Parathyroid adenoma (tissue), 2 donors: ENCODE data around the gene PITPNM1.
"Not testable (repeated sequence)": the region's sequence is repeated elsewhere in the genome, so short reads cannot be mapped to it uniquely, and the experiment has no call there.

ENCODE experiments used
- H2AFZ ChIP-seq: fragments of 300-600 bp; sonication (generic); one replicate; pipeline ENCODE4 v1.7.0; 2017; ENCODE audit warnings: antibody characterized with exemption, mild to moderate bottlenecking
- H3K27ac ChIP-seq: fragments of 300-600 bp; sonication (generic); one replicate; pipeline ENCODE4 v1.7.0; 2017
- H3K27me3 ChIP-seq: fragments of 300-600 bp; sonication (generic); one replicate; pipeline ENCODE4 v1.7.0; 2017; ENCODE audit warnings: low read length; ENCODE audit not compliant: control insufficient read depth, insufficient read depth
- H3K36me3 ChIP-seq: fragments of 300-600 bp; sonication (generic); one replicate; pipeline ENCODE4 v1.7.0; 2017; ENCODE audit warnings: low read length; ENCODE audit not compliant: control insufficient read depth, insufficient read depth
- H3K4me1 ChIP-seq: fragments of 300-600 bp; sonication (generic); one replicate; pipeline ENCODE4 v1.7.0; 2017; ENCODE audit warnings: control low read depth
- H3K4me2 ChIP-seq: fragments of 300-600 bp; sonication (generic); one replicate; pipeline ENCODE4 v1.7.0; 2017; ENCODE audit warnings: low read length
- H3K4me3 ChIP-seq: fragments of 300-600 bp; sonication (generic); one replicate; pipeline ENCODE4 v1.7.0; 2017; ENCODE audit warnings: low read depth, low read length
- H3K79me2 ChIP-seq: fragments of 300-600 bp; sonication (generic); one replicate; pipeline ENCODE4 v1.7.0; 2017; ENCODE audit warnings: control low read depth
- H3K9ac ChIP-seq: fragments of 300-600 bp; sonication (generic); one replicate; pipeline ENCODE4 v1.7.0; 2017; ENCODE audit warnings: mild to moderate bottlenecking
- H3K9me3 ChIP-seq: fragments of 300-600 bp; sonication (generic); one replicate; pipeline ENCODE4 v1.7.0; 2017; ENCODE audit warnings: low read length; ENCODE audit not compliant: control insufficient read depth
- TF ChIP-seq, protein P1 (sequence below): fragments of 300-600 bp; sonication (generic); IDR thresholded peaks from one replicate; pipeline ENCODE4 v1.7.0; 2017; ENCODE audit warnings: antibody characterized with exemption, mild to moderate bottlenecking
- donor health status: primary hyperparathyroidism.

PITPNM1 gene

DNA sequence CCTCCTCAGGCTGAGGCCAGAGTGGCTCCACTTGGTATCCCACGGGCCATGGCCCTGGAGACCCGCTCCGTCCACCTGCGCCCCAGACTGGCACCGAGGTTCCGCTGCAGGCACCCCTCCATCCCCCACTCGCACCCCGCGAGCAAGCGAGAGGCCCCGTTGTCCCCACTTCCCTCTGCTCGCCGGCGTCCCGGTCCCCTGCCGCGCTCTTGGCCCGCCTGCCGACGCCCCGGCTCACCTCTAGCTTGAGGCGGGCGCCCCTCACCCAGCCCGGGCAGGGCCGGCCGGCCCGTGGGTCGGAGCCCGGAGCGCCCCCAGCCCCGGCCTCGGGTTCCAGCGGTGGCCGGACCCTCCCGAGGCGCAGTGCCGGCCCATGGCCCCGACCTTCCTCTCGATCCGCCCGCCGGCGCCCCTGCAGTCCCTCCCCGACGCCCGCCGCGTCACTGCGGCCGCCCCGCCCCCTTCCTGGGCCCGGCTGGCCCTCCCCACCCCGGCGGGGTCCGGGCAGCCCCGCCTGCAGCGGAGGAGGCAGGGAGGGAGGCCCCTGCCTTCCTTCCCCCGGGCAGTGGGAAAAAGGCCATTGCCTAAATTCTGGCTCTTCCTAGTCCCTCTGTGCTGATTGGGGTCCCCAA lies at the start of gene PITPNM1:
Gene PITPNM1, minus strand, starts transcription at position 414 of the 632 bp plus-strand sequence. CDS start 1,183 bp downstream, outside the sequence.
- peak within 1 kb of the TSS; percentile 75 for H3K4me2 ChIP-seq
- H3K9me3 ChIP-seq = no peaks in the 10 kb centered on the region
- no peaks in the 10 kb centered on the region for H3K27me3 ChIP-seq
- H3K4me1 ChIP-seq = peaks cover 10% of the 10 kb centered on the region
- TF ChIP-seq, protein P1, sequence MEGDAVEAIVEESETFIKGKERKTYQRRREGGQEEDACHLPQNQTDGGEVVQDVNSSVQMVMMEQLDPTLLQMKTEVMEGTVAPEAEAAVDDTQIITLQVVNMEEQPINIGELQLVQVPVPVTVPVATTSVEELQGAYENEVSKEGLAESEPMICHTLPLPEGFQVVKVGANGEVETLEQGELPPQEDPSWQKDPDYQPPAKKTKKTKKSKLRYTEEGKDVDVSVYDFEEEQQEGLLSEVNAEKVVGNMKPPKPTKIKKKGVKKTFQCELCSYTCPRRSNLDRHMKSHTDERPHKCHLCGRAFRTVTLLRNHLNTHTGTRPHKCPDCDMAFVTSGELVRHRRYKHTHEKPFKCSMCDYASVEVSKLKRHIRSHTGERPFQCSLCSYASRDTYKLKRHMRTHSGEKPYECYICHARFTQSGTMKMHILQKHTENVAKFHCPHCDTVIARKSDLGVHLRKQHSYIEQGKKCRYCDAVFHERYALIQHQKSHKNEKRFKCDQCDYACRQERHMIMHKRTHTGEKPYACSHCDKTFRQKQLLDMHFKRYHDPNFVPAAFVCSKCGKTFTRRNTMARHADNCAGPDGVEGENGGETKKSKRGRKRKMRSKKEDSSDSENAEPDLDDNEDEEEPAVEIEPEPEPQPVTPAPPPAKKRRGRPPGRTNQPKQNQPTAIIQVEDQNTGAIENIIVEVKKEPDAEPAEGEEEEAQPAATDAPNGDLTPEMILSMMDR = no peak
- H3K4me3 ChIP-seq = peak within 1 kb of the TSS; percentile 61
- peak within 1 kb of the TSS; percentile 91 for H3K27ac ChIP-seq
- H3K36me3 ChIP-seq = no peaks in the 10 kb centered on the region
- peak within 1 kb of the TSS; percentile 34 for H2AFZ ChIP-seq
- H3K9ac ChIP-seq = no peak within 1 kb of the TSS
- H3K79me2 ChIP-seq = no peaks in the 10 kb centered on the region

DNA sequence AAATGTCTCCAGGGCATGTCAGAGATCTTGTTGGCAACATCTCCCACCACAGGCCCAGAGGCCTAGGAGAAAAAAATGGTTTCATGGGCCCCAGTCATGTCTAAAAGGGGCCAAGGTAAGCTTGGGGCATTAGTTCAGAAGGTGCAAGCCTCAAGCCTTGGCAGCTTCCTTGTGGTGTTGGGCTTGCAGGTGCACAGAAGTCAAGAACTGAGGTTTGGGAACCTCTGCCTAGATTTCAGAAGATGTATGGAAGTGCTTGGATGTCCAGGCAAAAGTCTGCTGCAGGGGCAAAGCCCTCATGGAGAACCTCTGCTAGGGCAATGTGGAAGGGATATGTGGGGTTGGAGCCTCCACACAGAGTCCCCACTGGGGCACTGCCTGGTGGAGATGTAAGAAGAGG lies 46.5 kb upstream of the PITPNM1 start:
- H3K27me3 ChIP-seq, H3K4me3 ChIP-seq, H3K27ac ChIP-seq, H3K4me1 ChIP-seq, H3K79me2 ChIP-seq, H3K9me3 ChIP-seq, H2AFZ ChIP-seq, H3K36me3 ChIP-seq, H3K4me2 ChIP-seq, H3K9ac ChIP-seq: not testable (repeated sequence)

DNA sequence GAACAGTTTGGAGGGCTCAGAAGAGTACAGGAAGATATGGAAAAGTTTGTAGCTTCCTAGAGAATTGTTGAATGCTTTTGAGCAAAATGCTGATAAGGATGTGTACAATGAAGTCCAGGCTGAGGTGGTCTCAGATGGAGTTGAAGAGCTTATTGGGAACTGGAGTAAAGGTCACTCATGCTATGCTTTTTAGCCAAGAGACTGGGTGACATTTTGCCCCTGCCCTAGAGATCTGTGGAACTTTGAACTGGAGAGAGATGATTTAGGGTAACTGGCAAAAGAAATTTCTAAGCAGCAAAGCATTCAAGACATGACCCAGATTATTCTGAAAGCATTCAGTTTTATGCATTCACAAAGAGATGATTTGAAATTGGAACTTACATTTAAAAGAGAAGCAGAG lies 46.0 kb upstream of the PITPNM1 start:
- TF ChIP-seq, protein P1 = no peak
- Histone ChIP-seq H3K9ac (no peak overlapping the region), H3K27ac (no peak overlapping the region), H3K4me3 (no peak overlapping the region), H3K4me2 (no peak overlapping the region), H3K4me1 (no peaks in the 10 kb centered on the region), H2AFZ (no peak overlapping the region), H3K27me3 (no peaks in the 10 kb centered on the region), H3K79me2 (no peaks in the 10 kb centered on the region), H3K9me3 (no peaks in the 10 kb centered on the region), H3K36me3 (no peaks in the 10 kb centered on the region)

DNA sequence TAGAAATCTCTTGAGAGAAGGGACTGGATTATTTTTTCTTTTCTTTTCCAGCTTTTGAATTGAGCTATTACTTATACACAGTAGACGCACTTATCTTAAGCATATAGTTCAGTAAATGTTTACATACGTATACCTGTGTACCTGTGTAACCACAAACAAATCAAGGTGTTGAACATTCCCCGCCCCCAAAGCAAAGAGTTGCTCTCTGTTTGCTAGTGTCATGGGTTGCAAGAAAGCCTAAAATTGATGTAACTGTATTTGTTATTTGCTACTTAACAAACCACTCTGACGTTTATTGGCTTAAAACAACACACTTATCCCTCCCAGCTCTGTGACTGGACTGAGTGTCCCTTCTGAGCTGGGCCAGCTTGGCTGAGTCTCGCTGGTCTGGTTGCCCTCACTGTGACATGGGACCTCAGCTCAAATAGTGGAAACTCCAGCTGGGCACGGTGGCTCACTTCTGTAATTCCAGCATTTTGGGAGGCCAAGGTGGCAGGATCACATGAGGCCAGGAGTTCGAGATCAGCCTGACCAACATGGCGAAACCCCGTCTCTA lies 43.5 kb upstream of the PITPNM1 start:
- Histone ChIP-seq H3K27me3 (no peaks in the 10 kb centered on the region), H3K36me3 (no peaks in the 10 kb centered on the region), H2AFZ (no peak overlapping the region), H3K27ac (no peak overlapping the region), H3K4me2 (no peak overlapping the region), H3K79me2 (no peaks in the 10 kb centered on the region), H3K4me3 (no peak overlapping the region), H3K9me3 (no peaks in the 10 kb centered on the region), H3K9ac (no peak overlapping the region), H3K4me1 (no peaks in the 10 kb centered on the region)
- TF ChIP-seq, protein P1 = no peak

DNA sequence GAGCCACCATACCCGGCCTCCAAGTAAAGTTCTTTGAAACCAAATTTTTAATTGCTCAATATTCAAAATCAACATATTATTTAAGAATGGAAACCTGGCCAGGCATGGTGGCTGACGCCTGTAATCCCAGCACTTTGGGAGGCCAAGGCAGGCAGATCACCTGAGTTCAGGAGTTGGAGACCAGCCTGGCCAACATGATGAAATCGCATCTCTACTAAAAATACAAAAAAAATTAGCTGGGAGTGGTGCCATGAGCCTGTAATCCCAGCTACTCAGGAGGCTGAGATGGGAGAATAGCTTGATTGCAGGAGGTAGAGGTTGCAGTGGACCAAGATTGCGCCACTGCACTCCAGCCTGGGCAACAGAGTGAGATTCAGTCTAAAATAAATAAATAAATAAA lies 42.9 kb upstream of the PITPNM1 start:
- H3K27me3 ChIP-seq, H3K9me3 ChIP-seq: not testable (repeated sequence)

DNA sequence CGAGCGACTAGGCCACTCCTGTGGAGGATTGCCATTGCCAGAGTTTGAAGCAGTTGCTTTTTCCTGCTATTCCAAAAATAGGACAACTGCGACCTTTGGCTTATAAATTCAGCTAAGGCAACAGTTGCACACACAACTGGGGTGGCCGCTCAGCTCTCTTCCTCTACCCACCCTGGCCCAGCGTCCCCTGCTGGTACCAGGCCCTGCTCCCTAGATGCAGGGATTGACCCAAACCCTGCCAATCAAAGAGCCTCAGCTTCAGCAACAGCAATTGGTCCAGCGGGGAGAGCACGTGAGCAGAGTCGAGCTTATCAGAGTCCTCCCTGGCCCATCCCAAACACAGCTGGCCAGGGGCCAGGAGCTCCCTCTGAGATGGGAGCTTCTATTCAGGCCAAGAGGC lies 40.1 kb upstream of the PITPNM1 start:
- no peak overlapping the region for H3K4me2 ChIP-seq
- H2AFZ ChIP-seq = no peak overlapping the region
- no peaks in the 10 kb centered on the region for H3K27me3 ChIP-seq
- H3K4me3 ChIP-seq = no peak overlapping the region
- no peaks in the 10 kb centered on the region for H3K36me3 ChIP-seq
- no peaks in the 10 kb centered on the region for H3K9me3 ChIP-seq
- H3K27ac ChIP-seq = no peak overlapping the region
- no peaks in the 10 kb centered on the region for H3K4me1 ChIP-seq
- H3K79me2 ChIP-seq = no peaks in the 10 kb centered on the region
- H3K9ac ChIP-seq = no peak overlapping the region
- TF ChIP-seq, protein P1 = no peak

More for the DNA sequence above, 42.9 kb upstream of the PITPNM1 start:
- H3K4me3 ChIP-seq, H3K9ac ChIP-seq, H3K4me2 ChIP-seq, H2AFZ ChIP-seq, H3K27ac ChIP-seq, H3K79me2 ChIP-seq, H3K36me3 ChIP-seq, H3K4me1 ChIP-seq: not testable (repeated sequence)
